PFSK-1 (cell line): ENCODE measurements around the gene SRD5A3.

Source experiments
- POLR2AphosphoS5 ChIP-seq: IDR thresholded peaks from 2 replicates; pipeline ENCODE4 v1.6.1; 2012; ENCODE audit warnings: low read depth, mild to moderate bottlenecking, control low read depth, low read length, moderate library complexity
- SIN3A ChIP-seq: IDR thresholded peaks from 2 replicates; pipeline ENCODE4 v1.6.1; 2012; ENCODE audit warnings: mild to moderate bottlenecking, low read length, moderate library complexity, borderline replicate concordance; ENCODE audit not compliant: insufficient read depth
- TAF1 ChIP-seq: IDR thresholded peaks from 2 replicates; pipeline ENCODE4 v1.6.1; 2012; ENCODE audit warnings: low read length, control low read depth, borderline replicate concordance; ENCODE audit not compliant: insufficient read depth
- TF ChIP-seq, protein P1 (sequence below), 2 experiments: IDR thresholded peaks; 2 replicates each; pipeline versions ENCODE4 v1.6.1 to v1.8.0; 2011 to 2012; ENCODE audit warnings: low read depth in 2 of 2, low read length in 2 of 2, control low read depth in 1 of 2, inconsistent platforms in 1 of 2, mild to moderate bottlenecking in 1 of 2, moderate library complexity in 1 of 2; ENCODE audit not compliant: insufficient read depth in 1 of 2

DNA sequence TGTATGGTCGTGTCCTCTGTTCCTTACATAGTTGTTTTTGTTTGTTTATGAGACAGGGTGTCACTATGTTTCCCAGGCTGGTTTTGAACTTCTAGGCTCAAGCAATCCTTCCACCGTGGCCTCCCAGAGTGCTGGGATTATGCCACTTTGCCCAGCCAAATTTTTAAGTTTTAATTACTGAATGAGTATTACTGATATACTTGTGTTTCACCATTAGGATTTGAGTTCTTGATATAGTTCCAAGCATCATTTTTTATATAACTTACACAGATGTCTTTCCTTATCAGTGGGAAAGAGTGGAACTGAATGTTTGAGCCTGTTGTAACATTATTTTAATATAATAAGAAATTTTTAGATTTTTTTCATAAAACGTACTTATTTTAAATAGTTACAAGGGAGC, 70.1 kb downstream of the SRD5A3 start:
- TF ChIP-seq, protein P1, sequence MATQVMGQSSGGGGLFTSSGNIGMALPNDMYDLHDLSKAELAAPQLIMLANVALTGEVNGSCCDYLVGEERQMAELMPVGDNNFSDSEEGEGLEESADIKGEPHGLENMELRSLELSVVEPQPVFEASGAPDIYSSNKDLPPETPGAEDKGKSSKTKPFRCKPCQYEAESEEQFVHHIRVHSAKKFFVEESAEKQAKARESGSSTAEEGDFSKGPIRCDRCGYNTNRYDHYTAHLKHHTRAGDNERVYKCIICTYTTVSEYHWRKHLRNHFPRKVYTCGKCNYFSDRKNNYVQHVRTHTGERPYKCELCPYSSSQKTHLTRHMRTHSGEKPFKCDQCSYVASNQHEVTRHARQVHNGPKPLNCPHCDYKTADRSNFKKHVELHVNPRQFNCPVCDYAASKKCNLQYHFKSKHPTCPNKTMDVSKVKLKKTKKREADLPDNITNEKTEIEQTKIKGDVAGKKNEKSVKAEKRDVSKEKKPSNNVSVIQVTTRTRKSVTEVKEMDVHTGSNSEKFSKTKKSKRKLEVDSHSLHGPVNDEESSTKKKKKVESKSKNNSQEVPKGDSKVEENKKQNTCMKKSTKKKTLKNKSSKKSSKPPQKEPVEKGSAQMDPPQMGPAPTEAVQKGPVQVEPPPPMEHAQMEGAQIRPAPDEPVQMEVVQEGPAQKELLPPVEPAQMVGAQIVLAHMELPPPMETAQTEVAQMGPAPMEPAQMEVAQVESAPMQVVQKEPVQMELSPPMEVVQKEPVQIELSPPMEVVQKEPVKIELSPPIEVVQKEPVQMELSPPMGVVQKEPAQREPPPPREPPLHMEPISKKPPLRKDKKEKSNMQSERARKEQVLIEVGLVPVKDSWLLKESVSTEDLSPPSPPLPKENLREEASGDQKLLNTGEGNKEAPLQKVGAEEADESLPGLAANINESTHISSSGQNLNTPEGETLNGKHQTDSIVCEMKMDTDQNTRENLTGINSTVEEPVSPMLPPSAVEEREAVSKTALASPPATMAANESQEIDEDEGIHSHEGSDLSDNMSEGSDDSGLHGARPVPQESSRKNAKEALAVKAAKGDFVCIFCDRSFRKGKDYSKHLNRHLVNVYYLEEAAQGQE (IDR thresholded peaks at IDR 0.05; ENCODE audit: insufficient read depth in 1 of 2, low read depth in 2 of 2, low read length in 2 of 2), result no peak
- no peak for TF ChIP-seq POLR2AphosphoS5
- TF ChIP-seq SIN3A, result no peak
- TF ChIP-seq TAF1, result no peak
